Mammary epithelial cell (primary cell): Measurements from ENCODE around the gene MAGT1.

Experiments
- EZH2 ChIP-seq: IDR thresholded peaks from 2 replicates; pipeline ENCODE4 v1.6.1; 2012; ENCODE audit warnings: low read length, inconsistent platforms, borderline replicate concordance
- TF ChIP-seq, protein P1 (sequence below), 2 donors: IDR thresholded peaks in 1 of 2; conservative IDR thresholded peaks in 1 of 2; 2 replicates each; pipeline ENCODE4 v1.5.1; 2011 to 2012; ENCODE audit warnings: inconsistent platforms in 2 of 2, low read length in 2 of 2, mild to moderate bottlenecking in 2 of 2, control low read depth in 1 of 2, low read depth in 1 of 2; ENCODE audit not compliant: insufficient read depth in 1 of 2; ENCODE audit errors: extremely low read depth in 1 of 2

DNA sequence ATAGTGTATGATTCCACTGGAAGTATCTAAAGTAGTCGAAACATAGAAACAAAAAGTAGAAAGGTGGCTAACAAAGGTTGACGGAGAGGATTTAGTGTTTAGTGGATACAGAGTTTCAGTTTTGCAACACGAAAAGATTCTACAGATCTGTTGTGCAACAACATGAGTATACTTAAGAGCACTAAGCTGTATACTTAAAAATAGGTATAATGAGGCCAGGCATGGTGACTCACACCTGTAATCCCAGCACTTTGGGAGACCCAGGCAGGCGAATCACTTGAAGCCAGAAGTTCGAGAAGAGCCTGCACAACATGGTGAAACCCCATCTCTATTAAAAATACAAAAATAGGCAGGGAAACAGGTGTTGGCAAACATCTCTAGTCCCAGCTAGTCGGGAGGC, 101.3 kb downstream of the MAGT1 start:
- TF ChIP-seq, protein P1, sequence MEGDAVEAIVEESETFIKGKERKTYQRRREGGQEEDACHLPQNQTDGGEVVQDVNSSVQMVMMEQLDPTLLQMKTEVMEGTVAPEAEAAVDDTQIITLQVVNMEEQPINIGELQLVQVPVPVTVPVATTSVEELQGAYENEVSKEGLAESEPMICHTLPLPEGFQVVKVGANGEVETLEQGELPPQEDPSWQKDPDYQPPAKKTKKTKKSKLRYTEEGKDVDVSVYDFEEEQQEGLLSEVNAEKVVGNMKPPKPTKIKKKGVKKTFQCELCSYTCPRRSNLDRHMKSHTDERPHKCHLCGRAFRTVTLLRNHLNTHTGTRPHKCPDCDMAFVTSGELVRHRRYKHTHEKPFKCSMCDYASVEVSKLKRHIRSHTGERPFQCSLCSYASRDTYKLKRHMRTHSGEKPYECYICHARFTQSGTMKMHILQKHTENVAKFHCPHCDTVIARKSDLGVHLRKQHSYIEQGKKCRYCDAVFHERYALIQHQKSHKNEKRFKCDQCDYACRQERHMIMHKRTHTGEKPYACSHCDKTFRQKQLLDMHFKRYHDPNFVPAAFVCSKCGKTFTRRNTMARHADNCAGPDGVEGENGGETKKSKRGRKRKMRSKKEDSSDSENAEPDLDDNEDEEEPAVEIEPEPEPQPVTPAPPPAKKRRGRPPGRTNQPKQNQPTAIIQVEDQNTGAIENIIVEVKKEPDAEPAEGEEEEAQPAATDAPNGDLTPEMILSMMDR (conservative IDR thresholded peaks at IDR 0.05 in 1 of 2, IDR thresholded peaks at IDR 0.05 in 1 of 2; ENCODE audit: extremely low read depth in 1 of 2, insufficient read depth in 1 of 2, low read depth in 1 of 2, low read length in 2 of 2): no peak
- TF ChIP-seq EZH2: no peak
